IgD-negative memory B cell (primary cell): ENCODE measurements around the gene TIRAP. TPM values are rescaled to one million over a fixed set of nuclear protein-coding genes. Genes with fewer than 3 reads are reported as not detected.

Experiments
- H3K27ac Mint-ChIP-seq, 3 donors: one replicate each; pipeline ENCODE4 v1.8.0; 2020 to 2022; ENCODE audit warnings: mild to moderate bottlenecking in 3 of 3, mixed read lengths in 3 of 3, moderate library complexity in 1 of 3
- H3K27me3 Mint-ChIP-seq: one replicate; pipeline ENCODE4 v1.8.0; 2021; ENCODE audit warnings: mixed read lengths
- H3K36me3 Mint-ChIP-seq: one replicate; pipeline ENCODE4 v1.8.0; 2020; ENCODE audit warnings: mild to moderate bottlenecking, mixed read lengths
- H3K4me1 Mint-ChIP-seq, 3 donors: one replicate each; pipeline ENCODE4 v1.8.0; 2020 to 2022; ENCODE audit warnings: mixed read lengths in 3 of 3, mild to moderate bottlenecking in 1 of 3
- H3K4me3 Mint-ChIP-seq, 4 donors: one replicate each; pipeline ENCODE4 v1.8.0; 2020 to 2022; ENCODE audit warnings: mild to moderate bottlenecking in 4 of 4, mixed read lengths in 4 of 4, moderate library complexity in 3 of 4
- H3K9me3 Mint-ChIP-seq, 3 donors: one replicate each; pipeline ENCODE4 v1.8.0; 2020 to 2021; ENCODE audit warnings: mixed read lengths in 3 of 3, mild to moderate bottlenecking in 1 of 3
- polyA plus RNA-seq: library from polyadenylated mRNA; unstranded; fragments of 300-500 nt; fragmentation: Illumina TruSeq; gene quantifications from one replicate; pipeline ENCODE4 v1.2.3, GENCODE V29; 2021

TIRAP gene
- polyA plus RNA-seq, 1 donor from 2014 or later = 13.0 TPM

DNA sequence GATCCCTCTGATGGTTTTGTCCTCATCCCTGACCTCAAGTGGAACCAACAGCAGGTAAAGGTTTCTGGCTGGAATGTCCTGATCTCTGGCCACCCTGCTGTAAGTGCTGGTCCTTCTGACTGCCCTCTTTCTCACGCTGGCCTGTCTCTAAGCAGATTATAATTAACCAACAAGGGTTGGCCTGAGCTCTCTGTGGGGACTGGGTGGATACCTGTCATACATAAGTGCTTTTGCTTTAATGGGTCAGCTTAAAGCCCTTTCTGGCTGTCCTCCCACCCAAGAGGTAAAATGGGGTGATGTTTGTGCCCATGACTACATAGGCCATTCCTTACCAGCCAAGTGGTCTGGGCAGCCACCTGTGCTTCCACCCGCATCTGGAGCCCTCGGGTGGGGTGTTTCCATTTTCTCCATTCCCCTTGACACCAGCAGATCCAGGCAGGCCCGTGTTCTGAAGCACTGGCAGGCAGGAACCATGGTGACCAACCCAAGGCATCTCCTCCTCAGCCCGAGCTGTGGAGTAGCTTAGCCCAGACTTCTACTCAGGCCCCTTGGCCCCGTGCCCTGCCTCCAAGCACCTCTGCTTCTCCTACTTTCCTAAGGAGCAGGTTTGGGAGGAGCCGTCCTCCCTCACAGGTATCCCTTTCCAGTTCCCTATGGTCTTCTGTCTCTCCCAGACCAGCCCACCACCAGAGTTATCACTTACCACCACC is 55.6 kb downstream of the TIRAP start:
- H3K27ac Mint-ChIP-seq = no peak overlapping the region
- H3K9me3 Mint-ChIP-seq = no peaks in the 10 kb centered on the region
- H3K4me1 Mint-ChIP-seq = no peaks in the 10 kb centered on the region
- H3K27me3 Mint-ChIP-seq = no peaks in the 10 kb centered on the region
- H3K36me3 Mint-ChIP-seq = peaks cover 7% of the 10 kb centered on the region
- no peak overlapping the region for H3K4me3 Mint-ChIP-seq

DNA sequence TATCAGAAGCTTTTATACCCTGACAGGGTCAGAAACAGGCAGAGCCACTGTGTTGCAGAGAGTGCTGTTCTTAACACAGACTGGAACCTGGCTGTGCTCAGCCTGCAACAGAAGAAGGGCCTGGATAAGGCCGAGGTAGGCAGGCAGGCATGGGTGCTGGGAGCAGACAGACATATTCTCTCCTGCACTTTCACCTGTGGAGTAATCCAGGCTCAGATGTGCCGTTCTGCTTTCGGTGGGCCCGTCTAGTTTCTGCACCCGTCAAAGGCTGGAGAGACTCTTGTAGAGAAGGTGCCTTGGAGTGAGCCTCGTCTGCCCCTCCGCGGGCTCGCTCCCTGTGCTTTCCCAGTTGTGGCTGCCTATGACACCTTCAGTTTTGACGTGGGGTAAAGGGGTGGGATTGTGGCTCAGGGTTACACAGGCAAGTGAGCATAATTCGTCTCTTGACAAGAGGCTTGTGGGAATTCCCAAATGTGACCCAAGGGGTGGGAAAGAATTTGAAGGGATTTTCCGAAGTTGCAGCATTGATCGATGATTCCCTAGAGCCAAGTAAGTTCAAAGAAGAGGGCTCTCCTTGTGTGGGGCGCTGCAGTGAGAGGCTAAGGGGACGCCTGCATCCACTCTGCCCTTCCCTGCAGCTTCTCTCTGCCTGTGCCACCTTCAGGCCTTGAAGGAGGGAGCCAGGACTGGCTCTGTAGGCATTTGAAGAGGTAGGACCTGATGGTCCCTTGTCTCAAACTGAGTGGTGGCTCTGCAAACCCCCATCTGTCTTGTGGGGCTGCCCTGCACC is 56.4 kb downstream of the TIRAP start:
- no peaks in the 10 kb centered on the region for H3K27me3 Mint-ChIP-seq
- no peak overlapping the region for H3K27ac Mint-ChIP-seq
- H3K4me1 Mint-ChIP-seq = no peaks in the 10 kb centered on the region
- peaks cover 7% of the 10 kb centered on the region for H3K36me3 Mint-ChIP-seq
- H3K9me3 Mint-ChIP-seq = no peaks in the 10 kb centered on the region
- H3K4me3 Mint-ChIP-seq = no peak overlapping the region

DNA sequence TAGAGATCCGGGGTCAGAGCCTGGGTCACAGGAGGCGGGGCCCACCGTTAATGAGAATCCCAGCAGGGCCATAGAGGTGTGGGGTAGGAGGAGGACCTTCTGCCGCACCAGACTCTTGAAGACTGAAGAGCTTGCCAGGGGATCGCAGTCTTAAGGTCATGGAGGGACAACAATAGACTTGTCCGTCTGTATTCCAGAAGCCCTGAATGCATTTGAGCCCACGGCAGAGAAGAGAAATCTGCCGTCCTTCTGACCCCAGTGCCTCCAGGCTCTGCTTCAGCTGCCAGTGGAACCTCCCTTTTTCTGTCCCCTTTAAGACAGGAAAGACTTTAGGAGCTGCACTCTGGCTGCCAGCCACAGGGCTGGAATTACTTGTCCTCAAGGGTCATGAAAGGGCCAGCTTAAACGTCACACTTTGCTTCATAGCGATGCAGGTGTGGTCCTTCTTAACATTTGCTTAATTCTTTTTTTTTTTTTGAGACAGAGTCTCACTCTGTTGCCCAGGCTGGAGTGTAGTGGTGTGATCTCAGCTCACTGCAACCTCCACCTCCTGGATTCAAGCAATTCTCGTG is 57.1 kb downstream of the TIRAP start:
- H3K27ac Mint-ChIP-seq = no peak overlapping the region

DNA sequence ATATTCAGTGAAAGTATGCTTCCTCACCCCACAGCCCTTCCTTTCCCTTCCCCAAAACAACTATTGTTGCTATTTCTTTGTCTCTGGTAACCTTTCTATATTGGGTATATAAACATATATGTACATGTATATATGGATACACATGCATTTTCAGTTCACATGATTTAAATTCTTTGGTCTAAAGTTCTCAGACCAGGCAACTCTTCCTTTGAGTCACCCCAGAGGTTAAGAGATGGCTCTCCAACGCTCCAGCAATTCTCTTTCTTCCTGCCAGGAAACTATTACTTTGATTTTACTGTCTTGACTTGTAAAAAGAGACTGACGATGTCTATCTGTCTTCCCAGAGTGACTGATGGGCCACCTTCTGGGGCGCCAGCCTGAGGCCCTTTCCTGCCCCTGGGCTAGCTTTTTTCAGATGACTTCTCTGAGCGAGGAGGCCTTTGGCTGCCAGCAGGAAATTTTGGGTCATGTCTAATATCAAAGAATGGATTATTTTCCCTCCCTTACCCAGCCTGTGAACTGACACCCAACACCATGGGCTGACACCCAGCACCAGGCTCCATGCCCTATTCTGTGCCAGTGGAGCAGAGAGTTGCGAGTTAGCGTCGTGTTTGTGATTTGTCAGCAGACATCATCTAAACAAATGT is 58.2 kb downstream of the TIRAP start:
- Mint-ChIP-seq H3K4me1 (no peaks in the 10 kb centered on the region), H3K4me3 (no peak overlapping the region), H3K9me3 (no peaks in the 10 kb centered on the region), H3K27ac (no peak overlapping the region), H3K27me3 (no peaks in the 10 kb centered on the region), H3K36me3 (peaks cover 7% of the 10 kb centered on the region)

More for the DNA sequence above, 57.1 kb downstream of the TIRAP start:
- H3K9me3 Mint-ChIP-seq = no peaks in the 10 kb centered on the region
- H3K4me3 Mint-ChIP-seq = no peak overlapping the region
- peaks cover 7% of the 10 kb centered on the region for H3K36me3 Mint-ChIP-seq
- H3K4me1 Mint-ChIP-seq = no peaks in the 10 kb centered on the region
- no peaks in the 10 kb centered on the region for H3K27me3 Mint-ChIP-seq

DNA sequence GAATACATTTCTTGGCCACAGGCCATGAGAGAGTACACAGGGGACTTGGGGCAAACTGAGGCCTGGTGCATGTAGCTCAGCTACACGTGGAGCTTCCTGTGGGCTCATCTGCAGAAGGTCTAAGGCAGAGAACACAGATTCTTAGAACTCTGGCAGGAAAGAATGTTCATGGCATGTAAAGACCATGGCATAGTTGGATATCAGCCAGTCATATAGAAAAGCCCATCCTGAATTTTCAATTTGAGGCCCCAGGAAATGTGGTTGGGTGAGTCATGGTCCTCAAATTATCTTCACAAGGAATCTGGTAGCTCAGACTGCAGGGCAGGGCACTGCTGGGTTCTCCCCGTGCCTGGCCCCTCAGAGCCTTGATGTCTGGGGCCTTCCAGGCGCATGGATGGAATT is 58.9 kb downstream of the TIRAP start:
- no peaks in the 10 kb centered on the region for H3K9me3 Mint-ChIP-seq
- H3K4me3 Mint-ChIP-seq = no peak overlapping the region
- peaks cover 7% of the 10 kb centered on the region for H3K36me3 Mint-ChIP-seq
- no peak overlapping the region for H3K27ac Mint-ChIP-seq
- H3K27me3 Mint-ChIP-seq = no peaks in the 10 kb centered on the region
- no peaks in the 10 kb centered on the region for H3K4me1 Mint-ChIP-seq

DNA sequence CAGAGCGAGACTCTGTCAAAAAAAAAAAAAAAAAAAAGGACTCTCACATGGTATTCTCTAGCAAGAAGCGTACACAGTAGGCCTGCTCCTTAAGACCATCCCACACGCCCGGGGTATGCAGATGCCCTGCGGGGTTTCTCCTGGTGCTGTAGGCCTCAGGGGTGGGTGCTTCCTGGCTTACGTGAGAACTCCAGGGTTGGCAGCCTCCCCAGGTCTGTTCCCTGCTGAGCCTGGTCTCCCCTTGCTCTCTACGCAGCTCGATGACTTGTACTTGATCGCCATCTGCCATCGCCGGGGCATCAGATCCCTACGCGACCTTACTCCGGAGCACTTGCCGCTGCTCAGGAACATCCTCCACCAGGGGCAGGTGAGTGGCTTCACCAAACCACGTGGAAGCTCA is 60.2 kb downstream of the TIRAP start:
- Mint-ChIP-seq H3K4me1 (no peaks in the 10 kb centered on the region), H3K36me3 (peaks cover 7% of the 10 kb centered on the region), H3K4me3 (no peak overlapping the region), H3K27ac (no peak overlapping the region), H3K9me3 (no peaks in the 10 kb centered on the region), H3K27me3 (no peaks in the 10 kb centered on the region)

Other genes starting within 250 kb of the TIRAP start
- not detected for gene CDON, start 220.2 kb upstream of the TIRAP start, polyA plus RNA-seq
- 19.5 TPM for gene RPUSD4, start 71.4 kb upstream of the TIRAP start, polyA plus RNA-seq
- gene FAM118B, start 71.3 kb upstream of the TIRAP start, polyA plus RNA-seq = 11.1 TPM
- 81.7 TPM for gene SRPRA, start 14.2 kb upstream of the TIRAP start, polyA plus RNA-seq
- 12.0 TPM for gene FOXRED1, start 13.9 kb upstream of the TIRAP start, polyA plus RNA-seq
- 76.9 TPM for gene DCPS, start 21.0 kb downstream of the TIRAP start, polyA plus RNA-seq
- gene ST3GAL4, start 72.6 kb downstream of the TIRAP start, polyA plus RNA-seq = 3.6 TPM